H1 (cell line): Measurements from ENCODE around the gene TRABD2B. TPM values are rescaled to one million over a fixed set of nuclear protein-coding genes. Genes with fewer than 3 reads are reported as not detected.

Experiments
- CTCF ChIA-PET: fragments of 300-600 bp; sonication (Branson Sonifier 250); formaldehyde crosslinking; loops from one replicate; lab custom pipeline; 2021; ENCODE audit not compliant: partially characterized antibody; lab: Charles Lee
- POLR2A ChIA-PET: fragments of 300-600 bp; sonication (Branson Sonifier 250); formaldehyde crosslinking; loops from one replicate; lab custom pipeline; 2021; ENCODE audit warnings: inconsistent platforms; ENCODE audit not compliant: partially characterized antibody; lab: Charles Lee
- DNase-seq, 2 experiments: peaks; one replicate each; pipeline versions ENCODE4 v3.0.0 to v3.0.0-alpha.2; 2010 to 2022; ENCODE audit warnings: low spot score in 2 of 2, low read depth in 1 of 2, mixed read lengths in 1 of 2
- FAIRE-seq: peaks from 2 replicates; lab custom pipeline; 2011; peaks lifted over from hg19 to GRCh38; lab: Jason Lieb, UNC
- H2AFZ ChIP-seq: 2 replicates; pipeline ENCODE4 v1.8.1; 2012; ENCODE audit warnings: low read length, inconsistent platforms
- H2AK5ac ChIP-seq: 2 replicates; pipeline ENCODE4 v1.6.1; 2013; ENCODE audit warnings: low read depth, low read length
- H2BK120ac ChIP-seq: replicated peaks from 2 replicates; pipeline ENCODE3; 2013; ENCODE audit warnings: low read depth, low read length, inconsistent platforms
- H2BK12ac ChIP-seq: 2 replicates; pipeline ENCODE4 v1.6.1; 2013; ENCODE audit warnings: low read depth, low read length
- H2BK15ac ChIP-seq: 2 replicates; pipeline ENCODE4 v1.6.1; 2013; ENCODE audit warnings: low read length
- H2BK20ac ChIP-seq: 2 replicates; pipeline ENCODE4 v1.6.1; 2013; ENCODE audit warnings: low read length
- H2BK5ac ChIP-seq: 2 replicates; pipeline ENCODE4 v1.6.1; 2013; ENCODE audit warnings: low read depth, low read length
- H3K14ac ChIP-seq: 2 replicates; pipeline ENCODE4 v1.6.1; 2013; ENCODE audit warnings: inconsistent platforms; ENCODE audit not compliant: insufficient read length
- H3K18ac ChIP-seq: 2 replicates; pipeline ENCODE4 v1.6.1; 2013; ENCODE audit warnings: low read length; ENCODE audit errors: extremely low read depth
- H3K23ac ChIP-seq: 2 replicates; pipeline ENCODE4 v1.6.1; 2013; ENCODE audit warnings: inconsistent platforms; ENCODE audit not compliant: insufficient read length
- H3K23me2 ChIP-seq: 2 replicates; pipeline ENCODE4 v1.6.1; 2013; ENCODE audit warnings: low read depth, low read length
- H3K27ac ChIP-seq: 2 replicates; pipeline ENCODE4 v1.6.1; 2011; ENCODE audit warnings: low read depth, low read length, inconsistent platforms
- H3K27me3 ChIP-seq, 4 experiments: replicated peaks in 1 of 4; 1 replicate in 1 of 4; 2 replicates in 3 of 4; pipeline versions ENCODE4 v1.6.1 to v1.8.1; 2011 to 2013; ENCODE audit warnings: low read length in 3 of 4, mild to moderate bottlenecking in 3 of 4, inconsistent platforms in 2 of 4, mixed read lengths in 2 of 4, moderate library complexity in 1 of 4; ENCODE audit not compliant: control insufficient read depth in 3 of 4, insufficient read depth in 3 of 4; ENCODE audit errors: extremely low read depth in 1 of 4
- H3K36me3 ChIP-seq, 4 experiments: 2 replicates each; pipeline versions ENCODE4 v1.6.1 to v1.8.1; 2011 to 2013; ENCODE audit warnings: mild to moderate bottlenecking in 4 of 4, low read length in 3 of 4, moderate library complexity in 2 of 4, control low read depth in 1 of 4, inconsistent platforms in 1 of 4; ENCODE audit not compliant: insufficient read depth in 4 of 4, control insufficient read depth in 2 of 4
- H3K4ac ChIP-seq: replicated peaks from 2 replicates; pipeline ENCODE3; 2013; ENCODE audit warnings: low read length, low read depth, mixed read lengths, inconsistent platforms; ENCODE audit not compliant: insufficient read length
- H3K4me1 ChIP-seq, 4 experiments: replicated peaks in 1 of 4; 1 replicate in 1 of 4; 2 replicates in 3 of 4; pipeline versions ENCODE4 v1.6.1 to v1.8.1; 2011 to 2013; ENCODE audit warnings: low read length in 3 of 4, inconsistent platforms in 2 of 4, mixed read lengths in 1 of 4; ENCODE audit not compliant: insufficient read depth in 4 of 4, control insufficient read depth in 3 of 4
- H3K4me2 ChIP-seq, 2 experiments: 2 replicates each; pipeline versions ENCODE4 v1.6.1 to v1.8.1; 2011 to 2013; ENCODE audit warnings: low read depth in 2 of 2, low read length in 2 of 2, control low read depth in 1 of 2, inconsistent platforms in 1 of 2, mild to moderate bottlenecking in 1 of 2; ENCODE audit not compliant: insufficient read depth in 1 of 2
- H3K4me3 ChIP-seq, 4 experiments: fragments of 200-600, 300-600 bp in 1 of 4; sonication (generic), shearing (Covaris generic), sonication (Bioruptor Twin) in 1 of 4; 2 replicates each; pipeline versions ENCODE4 v1.5.1 to v1.8.1; 2011 to 2016; ENCODE audit warnings: low read length in 4 of 4, low read depth in 3 of 4, control low read depth in 2 of 4, inconsistent platforms in 2 of 4, mild to moderate bottlenecking in 2 of 4, mixed read lengths in 1 of 4, moderate library complexity in 1 of 4; ENCODE audit not compliant: insufficient read depth in 2 of 4; ENCODE audit errors: extremely low read depth in 1 of 4
- H3K56ac ChIP-seq: replicated peaks from 2 replicates; pipeline ENCODE3; 2013; ENCODE audit warnings: low read depth, mild to moderate bottlenecking, mixed read lengths, low read length, inconsistent platforms; ENCODE audit not compliant: insufficient read length
- H3K79me1 ChIP-seq: 2 replicates; pipeline ENCODE4 v1.6.1; 2013; ENCODE audit warnings: low read depth, low read length, control low read depth
- H3K79me2 ChIP-seq, 2 experiments: 2 replicates each; pipeline versions ENCODE4 v1.6.1 to v1.8.1; 2012 to 2013; ENCODE audit warnings: low read length in 2 of 2, mild to moderate bottlenecking in 2 of 2, inconsistent platforms in 1 of 2; ENCODE audit not compliant: insufficient read depth in 2 of 2, control insufficient read depth in 1 of 2
- H3K9ac ChIP-seq, 4 experiments: replicated peaks in 1 of 4; 1 replicate in 1 of 4; 2 replicates in 3 of 4; pipeline versions ENCODE4 v1.6.1 to v1.8.1; 2011 to 2013; ENCODE audit warnings: low read depth in 3 of 4, low read length in 3 of 4, control low read depth in 2 of 4, mild to moderate bottlenecking in 2 of 4, moderate library complexity in 2 of 4, inconsistent platforms in 1 of 4; ENCODE audit errors: extremely low read depth in 1 of 4
- H3K9me3 ChIP-seq, 2 experiments: 2 replicates each; pipeline versions ENCODE4 v1.6.1 to v1.8.1; 2012 to 2013; ENCODE audit warnings: mild to moderate bottlenecking in 2 of 2, moderate library complexity in 2 of 2, control low read depth in 1 of 2, inconsistent platforms in 1 of 2, low read depth in 1 of 2, low read length in 1 of 2, mixed read lengths in 1 of 2; ENCODE audit not compliant: insufficient read depth in 2 of 2
- H4K20me1 ChIP-seq, 2 experiments: replicated peaks in 1 of 2; 2 replicates each; pipeline versions ENCODE3 to v1.8.1; 2011 to 2013; ENCODE audit warnings: inconsistent platforms in 2 of 2, low read length in 2 of 2, mild to moderate bottlenecking in 1 of 2; ENCODE audit not compliant: insufficient read depth in 2 of 2, control insufficient read depth in 1 of 2
- H4K5ac ChIP-seq: 2 replicates; pipeline ENCODE4 v1.6.1; 2013; ENCODE audit warnings: low read length, low read depth, mixed read lengths, inconsistent platforms; ENCODE audit not compliant: insufficient read length
- H4K8ac ChIP-seq: 2 replicates; pipeline ENCODE4 v1.8.0; 2013; ENCODE audit warnings: mild to moderate bottlenecking, moderate library complexity, low read length, inconsistent platforms; ENCODE audit not compliant: insufficient read depth; ENCODE audit errors: extremely low read depth
- H4K91ac ChIP-seq: replicated peaks from 2 replicates; pipeline ENCODE3; 2013; ENCODE audit warnings: low read length, mixed read lengths, inconsistent platforms; ENCODE audit not compliant: insufficient read length
- EGR1 ChIP-seq: IDR thresholded peaks from 2 replicates; pipeline ENCODE4 v1.6.1; 2011; ENCODE audit warnings: low read depth, low read length, borderline replicate concordance
- EZH2 ChIP-seq: fragments of 200-600 bp; sonication (generic); IDR thresholded peaks from 2 replicates; pipeline ENCODE4 v1.7.1; 2012; ENCODE audit warnings: low read depth, mild to moderate bottlenecking, moderate library complexity, low read length, inconsistent platforms; ENCODE audit not compliant: severe bottlenecking
- GTF2F1 ChIP-seq: IDR thresholded peaks from 2 replicates; pipeline ENCODE4 v1.6.1; 2012; ENCODE audit warnings: low read depth, low read length, improper control_type of control experiment, borderline replicate concordance
- KDM4A ChIP-seq: IDR thresholded peaks from one replicate; pipeline ENCODE4 v1.7.1; 2012; ENCODE audit warnings: low read depth, mild to moderate bottlenecking, moderate library complexity, low read length, inconsistent platforms; ENCODE audit not compliant: severe bottlenecking
- KDM5A ChIP-seq: fragments of 200-600 bp; IDR thresholded peaks from 2 replicates; pipeline ENCODE4 v1.7.1; 2012; ENCODE audit warnings: mild to moderate bottlenecking, low read length, inconsistent platforms, mixed read lengths
- WGBS, 2 experiments: shearing (Covaris generic) in 1 of 2; methylation state at CpG; one replicate each; pipeline versions ENCODE4 v1.1.6 to v1.1.7; 2013 to 2015; ENCODE audit warnings: low lambda C conversion rate in 2 of 2, mixed read lengths in 2 of 2, inconsistent platforms in 1 of 2, low coverage in 1 of 2, missing lambda C conversion rate in 1 of 2; ENCODE audit not compliant: insufficient replicate concordance in 2 of 2, insufficient coverage in 1 of 2, insufficient read length in 1 of 2; ENCODE audit errors: extremely low coverage in 1 of 2, missing lambda C conversion rate in 1 of 2; 5-methylcytosine and 5-hydroxymethylcytosine counted together
- polyA plus RNA-seq, 7 experiments: library from polyadenylated mRNA; depleted of rRNA in 3 of 7; stranded (reverse) in 5 of 7; unstranded in 2 of 7; fragments of >200 nt in 5 of 7; fragments of 200-250 nt in 2 of 7; gene quantifications; 1 replicate in 5 of 7; 2 replicates in 1 of 7; 4 replicates in 1 of 7; pipeline versions ENCODE4 v1.2.1 to v1.2.3, GENCODE V29; 2011 to 2013; ENCODE audit warnings: missing spikeins in 2 of 7, mixed read lengths in 2 of 7
- total RNA-seq: library from RNA; stranded (reverse); fragmentation: NEBNext Ultra II Directional; extraction: Animal tissue kit (Norgen Biotek cat#: 25700); gene quantifications from 2 replicates; pipeline ENCODE4 v1.2.1, GENCODE V29; 2021
- TF ChIP-seq, protein P1 (sequence below): IDR thresholded peaks from 2 replicates; pipeline ENCODE4 v1.6.1; 2012; ENCODE audit warnings: inconsistent platforms

TRABD2B gene
- total and polyA plus RNA-seq, 2 of the 8 experiments (the other 6 are each of a cell fraction or from before 2014, with no cell fraction given): 0.95 to 3.4 TPM

DNA sequence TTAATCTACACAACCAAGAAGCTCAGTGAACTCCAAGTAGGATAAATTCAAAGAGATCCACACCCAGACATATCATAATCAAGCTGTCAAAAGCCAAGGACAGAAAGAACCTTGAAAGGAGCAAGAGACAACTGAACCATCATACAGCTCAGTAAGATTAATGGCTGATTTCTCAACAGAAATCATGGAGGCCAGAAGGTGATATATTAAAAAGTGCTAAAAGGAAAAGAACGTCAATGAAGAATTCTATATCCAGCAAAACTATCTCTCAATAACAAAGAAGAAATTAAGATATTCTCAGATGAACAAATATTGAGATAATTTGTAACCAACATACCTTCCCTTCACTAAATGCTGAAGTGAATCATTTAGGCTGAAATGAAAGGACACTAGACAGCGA, 161.8 kb downstream of the TRABD2B start:
- Histone ChIP-seq H3K9me3 (no peaks in the 10 kb centered on the region; a peak in 2 of 4 replicates), H2BK20ac (no peak overlapping the region), H3K27me3 (peaks cover 0 to 4% (median 0%) of the 10 kb centered on the region in 4 experiments; a peak in 1 of 7 replicates), H3K4me1 (peaks cover 2 to 8% (median 5%) of the 10 kb centered on the region in 4 experiments; a peak in 5 of 7 replicates), H4K5ac (no peak overlapping the region), H3K79me1 (no peaks in the 10 kb centered on the region), H3K18ac (no peak overlapping the region), H2BK5ac (no peak overlapping the region), H3K27ac (no peak overlapping the region), H3K4me2 (no peak overlapping the region), H3K23me2 (no peaks in the 10 kb centered on the region), H3K56ac (no peak overlapping the region), H3K23ac (no peak overlapping the region), H4K8ac (no peak overlapping the region), H2BK15ac (no peak overlapping the region), H2AK5ac (no peak overlapping the region), H2BK120ac (no peak overlapping the region), H3K36me3 (no peaks in the 10 kb centered on the region), H4K20me1 (no peaks in the 10 kb centered on the region), H2BK12ac (no peak overlapping the region), H4K91ac (no peak overlapping the region), H3K79me2 (no peaks in the 10 kb centered on the region), H2AFZ (no peak overlapping the region), H3K4ac (no peak overlapping the region), H3K4me3 (no peak overlapping the region), H3K14ac (no peak overlapping the region), H3K9ac (no peak overlapping the region)
- no peak for DNase-seq
- WGBS, 2 experiments: 96% methylated on average over 2 of the region's 2 CpGs; no CpG with 5 or more reads in 1 of the 2 experiments
- TF ChIP-seq EGR1 (no peak), KDM5A (no peak), EZH2 (no peak), GTF2F1 (no peak), KDM4A (no peak)
- TF ChIP-seq, protein P1, sequence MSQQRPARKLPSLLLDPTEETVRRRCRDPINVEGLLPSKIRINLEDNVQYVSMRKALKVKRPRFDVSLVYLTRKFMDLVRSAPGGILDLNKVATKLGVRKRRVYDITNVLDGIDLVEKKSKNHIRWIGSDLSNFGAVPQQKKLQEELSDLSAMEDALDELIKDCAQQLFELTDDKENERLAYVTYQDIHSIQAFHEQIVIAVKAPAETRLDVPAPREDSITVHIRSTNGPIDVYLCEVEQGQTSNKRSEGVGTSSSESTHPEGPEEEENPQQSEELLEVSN: no peak
- ChIA-PET POLR2A (no interaction called here), CTCF (interaction anchor here (0.9 to 1.5 kb wide), 2 partner anchors 32 to 79 kb away, joined by 3 read pairs; no protein-coding TSS in a partner anchor)
- FAIRE-seq: no peak
